ENCODE measurements around the gene LTF. TPM values are rescaled to one million over a fixed set of nuclear protein-coding genes. Genes with fewer than 3 reads are reported as not detected.

The LTF gene
- total RNA-seq, 2 experiments from 2014 or later: not detected

GRCh38 chr3:46455231-46456115 is 9.2 kb downstream of the LTF start:
- peaks cover under 1% of the 10 kb centered on the region for H3K9me3 Mint-ChIP-seq
- H3K27ac Mint-ChIP-seq: no peak overlapping the region
- intact Hi-C loops (cut with DNase I, micrococcal nuclease): no loop called here
- CTCF ChIA-PET: no interaction called here
- POLR2A ChIA-PET: no interaction called here
- DNase-seq (no peak), ATAC-seq (ENCODE audit: poor library complexity) (no peak)
- Histone ChIP-seq H3K4me1 (ENCODE audit: insufficient read depth, low read length) (no peaks in the 10 kb centered on the region), H3K4me3 (ENCODE audit: low read length) (no peak overlapping the region), H3K36me3 (ENCODE audit: insufficient read depth, low read length) (no peaks in the 10 kb centered on the region), H3K27me3 (ENCODE audit: control insufficient read depth in 1 of 2, insufficient read depth in 2 of 2, low read length in 2 of 2) (no peaks in the 10 kb centered on the region), H3K9me3 (ENCODE audit: control insufficient read depth in 1 of 2, insufficient read depth in 1 of 2, low read length in 2 of 2) (peaks cover 0 to 10% of the 10 kb centered on the region in 2 experiments), H3K27ac (ENCODE audit: low read depth in 1 of 2, low read length in 2 of 2) (no peak overlapping the region)
- no peak for TF ChIP-seq CTCF (IDR thresholded peaks at IDR 0.05)
- peaks cover 8% of the 10 kb centered on the region for H3K27me3 Mint-ChIP-seq
- no peak overlapping the region for H3K4me3 Mint-ChIP-seq
- no peaks in the 10 kb centered on the region for H3K4me1 Mint-ChIP-seq (ENCODE audit: low read depth)
- H3K36me3 Mint-ChIP-seq (ENCODE audit: low read depth): no peaks in the 10 kb centered on the region

DNA sequence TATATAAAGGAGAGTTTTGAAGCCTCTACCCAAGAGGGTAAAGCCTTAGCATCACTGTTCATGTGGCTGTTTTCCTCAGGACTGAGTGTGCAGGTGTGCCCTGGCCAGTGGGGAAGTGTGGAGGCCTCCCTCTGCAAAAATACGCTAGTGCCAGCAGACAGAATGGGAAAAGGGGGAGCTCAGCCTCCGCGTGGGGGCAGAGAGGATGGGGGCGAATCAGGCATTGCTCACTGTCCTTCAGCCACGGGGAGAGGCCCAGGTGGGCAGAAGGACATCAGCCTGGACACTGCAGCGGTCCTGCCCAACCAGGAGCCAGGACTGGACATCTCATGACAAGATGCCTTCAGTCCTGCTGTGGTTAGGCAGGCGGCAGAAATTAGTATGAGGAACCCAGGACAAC is 10.1 kb downstream of the LTF start:
- TF ChIP-seq CTCF (IDR thresholded peaks at IDR 0.05): no peak
- Mint-ChIP-seq H3K27me3 (peaks cover 5% of the 10 kb centered on the region), H3K36me3 (ENCODE audit: low read depth) (no peaks in the 10 kb centered on the region), H3K9me3 (no peaks in the 10 kb centered on the region), H3K4me1 (ENCODE audit: low read depth) (no peaks in the 10 kb centered on the region), H3K4me3 (no peak overlapping the region), H3K27ac (no peak overlapping the region)
- no peaks in the 10 kb centered on the region for H3K36me3 ChIP-seq (ENCODE audit: insufficient read depth, low read length)
- no peaks in the 10 kb centered on the region for H3K4me1 ChIP-seq (ENCODE audit: insufficient read depth, low read length)
- intact Hi-C loops (cut with DNase I, micrococcal nuclease): no loop called here
- ATAC-seq (ENCODE audit: poor library complexity): no peak
- no peak overlapping the region for H3K4me3 ChIP-seq (ENCODE audit: low read length)
- ChIA-PET POLR2A (no interaction called here), CTCF (interaction anchor here (1.3 kb wide), 1 partner anchor 34 kb away, joined by 3 read pairs; no protein-coding TSS in a partner anchor)
- peaks cover 0 to 10% of the 10 kb centered on the region in 2 experiments for H3K9me3 ChIP-seq (ENCODE audit: control insufficient read depth in 1 of 2, insufficient read depth in 1 of 2, low read length in 2 of 2)
- no peak overlapping the region for H3K27ac ChIP-seq (ENCODE audit: low read depth in 1 of 2, low read length in 2 of 2)
- H3K27me3 ChIP-seq (ENCODE audit: control insufficient read depth in 1 of 2, insufficient read depth in 2 of 2, low read length in 2 of 2): no peaks in the 10 kb centered on the region
- no peak for DNase-seq

GRCh38 chr3:46454209-46454595 is 10.5 kb downstream of the LTF start:
- Mint-ChIP-seq H3K27me3 (peaks cover 1% of the 10 kb centered on the region), H3K9me3 (no peaks in the 10 kb centered on the region), H3K4me1 (ENCODE audit: low read depth) (no peaks in the 10 kb centered on the region), H3K27ac (no peak overlapping the region), H3K36me3 (ENCODE audit: low read depth) (no peaks in the 10 kb centered on the region), H3K4me3 (no peak overlapping the region)
- peaks cover 0 to 10% of the 10 kb centered on the region in 2 experiments for H3K9me3 ChIP-seq (ENCODE audit: control insufficient read depth in 1 of 2, insufficient read depth in 1 of 2, low read length in 2 of 2)
- no peaks in the 10 kb centered on the region for H3K36me3 ChIP-seq (ENCODE audit: insufficient read depth, low read length)
- TF ChIP-seq CTCF (IDR thresholded peaks at IDR 0.05): no peak
- H3K4me3 ChIP-seq (ENCODE audit: low read length): no peak overlapping the region
- DNase-seq (no peak), ATAC-seq (ENCODE audit: poor library complexity) (no peak)
- ChIA-PET CTCF (interaction anchor here (1.3 kb wide), 1 partner anchor 34 kb away, joined by 3 read pairs; no protein-coding TSS in a partner anchor), POLR2A (no interaction called here)
- H3K4me1 ChIP-seq (ENCODE audit: insufficient read depth, low read length): no peaks in the 10 kb centered on the region
- no peaks in the 10 kb centered on the region for H3K27me3 ChIP-seq (ENCODE audit: control insufficient read depth in 1 of 2, insufficient read depth in 2 of 2, low read length in 2 of 2)
- H3K27ac ChIP-seq (ENCODE audit: low read depth in 1 of 2, low read length in 2 of 2): no peak overlapping the region
- intact Hi-C loops (cut with DNase I, micrococcal nuclease): no loop called here
